IMR-90 (cell line): Measurements from ENCODE around the gene HYOU1. TPM values are rescaled to one million over a fixed set of nuclear protein-coding genes. Genes with fewer than 3 reads are reported as not detected.
A peak's percentile ranks its signal among the peaks of the same experiment; 100 is the strongest.

ENCODE experiments used
- ATAC-seq: fragments of 200-7000 bp; cut with Tn5 transposase; 2 replicates; pipeline ENCODE4 v1.9.1; 2020; ENCODE audit warnings: low read depth, mild to moderate bottlenecking, moderate library complexity
- BruUV-seq: library from RNA; stranded (reverse); fragments of 400-500 nt; replicated peaks from 2 replicates; lab custom pipeline; 2021; lab: Mats Ljungman, UMichigan
- CTCF ChIA-PET: fragments of 300-600 bp; formaldehyde crosslinking; extraction: SDS; loops from one replicate; lab custom pipeline; 2021; ENCODE audit warnings: antibody characterized with exemption; lab: Yijun Ruan, JAX
- POLR2A ChIA-PET: fragments of 300-600 bp; sonication (Branson Sonifier 250); formaldehyde crosslinking; loops from one replicate; lab custom pipeline; 2022; ENCODE audit warnings: antibody characterized with exemption; ENCODE audit not compliant: unreplicated experiment; lab: Charles Lee
- DNase-seq: peaks from one replicate; pipeline ENCODE4 v3.0.0; 2013
- H2AFZ ChIP-seq: replicated peaks from 2 replicates; pipeline ENCODE3; 2013; ENCODE audit warnings: low read length, mild to moderate bottlenecking; ENCODE audit not compliant: poor library complexity
- H2AK5ac ChIP-seq: 2 replicates; pipeline ENCODE4 v1.6.1; 2013; ENCODE audit warnings: low read depth, low read length, inconsistent platforms
- H2AK9ac ChIP-seq: replicated peaks from 2 replicates; pipeline ENCODE3; 2013; ENCODE audit warnings: mild to moderate bottlenecking, low read depth, low read length, moderate library complexity; ENCODE audit not compliant: poor library complexity
- H2BK120ac ChIP-seq: 2 replicates; pipeline ENCODE4 v1.6.1; 2013; ENCODE audit warnings: low read depth, low read length, inconsistent platforms
- H2BK15ac ChIP-seq: 3 replicates; pipeline ENCODE4 v1.6.1; 2013; ENCODE audit warnings: low read depth, low read length, inconsistent platforms
- H2BK20ac ChIP-seq: 2 replicates; pipeline ENCODE4 v1.6.1; 2013; ENCODE audit warnings: low read depth, mild to moderate bottlenecking, inconsistent platforms, low read length, moderate library complexity
- H2BK5ac ChIP-seq: 2 replicates; pipeline ENCODE4 v1.6.1; 2013; ENCODE audit warnings: mild to moderate bottlenecking, low read depth, low read length, inconsistent platforms; ENCODE audit not compliant: poor library complexity, severe bottlenecking
- H3K14ac ChIP-seq: replicated peaks from 2 replicates; pipeline ENCODE4 v1.6.1; 2013; ENCODE audit warnings: low read depth, low read length, inconsistent platforms
- H3K18ac ChIP-seq: 2 replicates; pipeline ENCODE4 v1.6.1; 2013; ENCODE audit warnings: low read depth, low read length, control low read depth
- H3K23ac ChIP-seq: 2 replicates; pipeline ENCODE4 v1.6.1; 2013; ENCODE audit warnings: low read depth, low read length, inconsistent platforms
- H3K27ac ChIP-seq: 2 replicates; pipeline ENCODE4 v1.5.1; 2013; ENCODE audit warnings: mild to moderate bottlenecking, control low read depth, low read length; ENCODE audit not compliant: insufficient read depth
- H3K27me3 ChIP-seq: 2 replicates; pipeline ENCODE4 v1.6.1; 2013; ENCODE audit warnings: low read length; ENCODE audit not compliant: control insufficient read depth, insufficient read depth
- H3K36me3 ChIP-seq: 2 replicates; pipeline ENCODE4 v1.6.1; 2013; ENCODE audit warnings: low read length, mixed read lengths; ENCODE audit not compliant: control insufficient read depth, insufficient read depth
- H3K4ac ChIP-seq: 2 replicates; pipeline ENCODE4 v1.6.1; 2013; ENCODE audit warnings: low read depth, low read length, inconsistent platforms
- H3K4me1 ChIP-seq: 2 replicates; pipeline ENCODE4 v1.6.1; 2013; ENCODE audit warnings: low read length, mixed read lengths; ENCODE audit not compliant: control insufficient read depth, insufficient read depth
- H3K4me2 ChIP-seq: 2 replicates; pipeline ENCODE4 v1.6.1; 2013; ENCODE audit warnings: low read depth, mild to moderate bottlenecking, control low read depth, low read length, moderate library complexity
- H3K4me3 ChIP-seq: 2 replicates; pipeline ENCODE4 v1.5.1; 2013; ENCODE audit warnings: low read depth, mild to moderate bottlenecking, control low read depth, low read length, moderate library complexity; ENCODE audit not compliant: insufficient read depth
- H3K56ac ChIP-seq: 2 replicates; pipeline ENCODE4 v1.6.1; 2013; ENCODE audit warnings: low read length, inconsistent platforms; ENCODE audit not compliant: insufficient read depth; ENCODE audit errors: extremely low read depth
- H3K79me1 ChIP-seq, 2 experiments: 2 replicates each; pipeline ENCODE4 v1.6.1; 2013; ENCODE audit warnings: low read length in 2 of 2, inconsistent platforms in 1 of 2, low read depth in 1 of 2
- H3K9ac ChIP-seq: 2 replicates; pipeline ENCODE4 v1.6.1; 2013; ENCODE audit warnings: low read depth, low read length, control low read depth
- H3K9me1 ChIP-seq: 2 replicates; pipeline ENCODE4 v1.6.1; 2013; ENCODE audit warnings: low read length, inconsistent platforms; ENCODE audit not compliant: insufficient read depth
- H3K9me3 ChIP-seq: 2 replicates; pipeline ENCODE4 v1.6.1; 2013; ENCODE audit warnings: low read length; ENCODE audit not compliant: control insufficient read depth, insufficient read depth
- H4K20me1 ChIP-seq: 2 replicates; pipeline ENCODE4 v1.6.1; 2013; ENCODE audit warnings: low read length, inconsistent platforms; ENCODE audit not compliant: insufficient read depth
- H4K5ac ChIP-seq: 2 replicates; pipeline ENCODE4 v1.6.1; 2013; ENCODE audit warnings: mild to moderate bottlenecking, low read depth, low read length, control low read depth
- H4K8ac ChIP-seq, 2 experiments: 2 replicates each; pipeline ENCODE4 v1.6.1; 2013; ENCODE audit warnings: low read depth in 2 of 2, low read length in 2 of 2, control low read depth in 1 of 2, inconsistent platforms in 1 of 2
- H4K91ac ChIP-seq: 2 replicates; pipeline ENCODE4 v1.6.1; 2013; ENCODE audit warnings: low read depth, low read length, inconsistent platforms; ENCODE audit not compliant: insufficient read depth
- CTCF ChIP-seq: conservative IDR thresholded peaks from 2 replicates; pipeline ENCODE4 v1.5.1; 2012; ENCODE audit warnings: mild to moderate bottlenecking, low read depth, low read length, improper control_type of control experiment
- MAFK ChIP-seq: IDR thresholded peaks from 2 replicates; pipeline ENCODE4 v1.6.1; 2012; ENCODE audit warnings: low read depth, low read length, improper control_type of control experiment
- MAZ ChIP-seq: IDR thresholded peaks from 2 replicates; pipeline ENCODE4 v1.6.1; 2012; ENCODE audit warnings: low read depth, mild to moderate bottlenecking, low read length, improper control_type of control experiment, moderate library complexity, borderline replicate concordance
- POLR2A ChIP-seq: IDR thresholded peaks from 2 replicates; pipeline ENCODE4 v1.6.1; 2012; ENCODE audit warnings: mild to moderate bottlenecking, low read depth, low read length
- RCOR1 ChIP-seq: IDR thresholded peaks from 2 replicates; pipeline ENCODE4 v1.6.1; 2012; ENCODE audit warnings: mild to moderate bottlenecking, low read length, improper control_type of control experiment; ENCODE audit not compliant: insufficient replicate concordance
- WGBS, 2 experiments: methylation state at CpG; one replicate each; pipeline versions ENCODE4 v1.1.5 to v1.1.7; 2013; ENCODE audit warnings: missing lambda C conversion rate in 2 of 2; ENCODE audit not compliant: insufficient read length in 1 of 2; ENCODE audit errors: extremely low coverage in 2 of 2; 5-methylcytosine and 5-hydroxymethylcytosine counted together
- dilution Hi-C: fragments of 300-500 bp; cut with HindIII; formaldehyde crosslinking; loops from one replicate; pipeline ENCODE4 v1.14.3; 2018; ENCODE audit warnings: low sequenced_read_pairs; ENCODE audit not compliant: unreplicated experiment
- in situ Hi-C: fragments of 300-500 bp; cut with MboI; formaldehyde crosslinking; loops from 3 replicates; pipeline ENCODE4 v1.14.3; 2019; ENCODE audit warnings: low sequenced_read_pairs, inconsistent platforms, mixed read lengths
- intact Hi-C: fragments of 100-400 bp; cut with micrococcal nuclease; formaldehyde crosslinking; loops from 2 replicates; pipeline ENCODE4 v1.10.0; 2022
- polyA plus RNA-seq, 3 experiments: library from polyadenylated mRNA; depleted of rRNA; stranded (reverse); fragments of >200 nt; gene quantifications; 2 replicates each; pipeline ENCODE4 v1.2.3, GENCODE V29; 2012; ENCODE audit warnings: low replicate concordance in 1 of 3
- total RNA-seq: library from RNA; depleted of rRNA; stranded (reverse); fragments of >200 nt; gene quantifications from 2 replicates; pipeline ENCODE4 v1.2.3, GENCODE V29; 2012

Gene HYOU1
- total and polyA plus RNA-seq, 2 of the 4 experiments (the other 2 are of a cell fraction), result 117 to 181 TPM

- no peak overlapping the region for H3K9ac ChIP-seq
- H3K56ac ChIP-seq, result no peak overlapping the region
- H4K8ac ChIP-seq, result no peak overlapping the region
- H3K4me2 ChIP-seq, result peak overlapping the region; percentile 76
- no peaks in the 10 kb centered on the region; the same call in 1 of the 2 replicates for H4K20me1 ChIP-seq
- H2BK5ac ChIP-seq, result no peak overlapping the region
- H3K27me3 ChIP-seq, result no peaks in the 10 kb centered on the region
- no peak overlapping the region for H4K91ac ChIP-seq
- no peak overlapping the region for H3K27ac ChIP-seq
- H3K18ac ChIP-seq, result no peak overlapping the region
- 33% methylated on average over 1 of the region's 10 CpGs; no CpG with 5 or more reads in 1 of the 2 experiments for WGBS, 2 experiments
- ATAC-seq, result no peak
- peak overlapping the region; percentile 15; the same call in 1 of the 2 replicates for H3K14ac ChIP-seq
- no peaks in the 10 kb centered on the region for H3K4me1 ChIP-seq
- no TSS peak for BruUV-seq
- in situ Hi-C loops, result no loop called here
- CTCF ChIA-PET, result no interaction called here
- H2BK15ac ChIP-seq, result no peak overlapping the region
- H2BK120ac ChIP-seq, result no peak overlapping the region
- H3K4me3 ChIP-seq, result no peak overlapping the region
- TF ChIP-seq RCOR1 (no peak), CTCF (no peak), MAZ (no peak), POLR2A (no peak), MAFK (no peak)
- no peaks in the 10 kb centered on the region; the same call in 1 of the 2 replicates for H3K9me1 ChIP-seq
- H3K23ac ChIP-seq, result peak overlapping the region; percentile 51; the same call in 1 of the 2 replicates
- dilution Hi-C loops, result no loop called here
- no peaks in the 10 kb centered on the region for H3K9me3 ChIP-seq
- no peak for DNase-seq
- no peak overlapping the region for H2BK20ac ChIP-seq
- intact Hi-C loops, result no loop called here
- peaks cover 12% of the 10 kb centered on the region for H3K36me3 ChIP-seq
- POLR2A ChIA-PET, result no interaction called here
- no peak overlapping the region; the same call in 1 of the 2 replicates for H3K4ac ChIP-seq
- H4K5ac ChIP-seq, result no peak overlapping the region
- H3K79me1 ChIP-seq, result peaks cover 6 to 26% of the 10 kb centered on the region in 2 experiments; a peak in 3 of 4 replicates
- H2AK9ac ChIP-seq, result peak overlapping the region; percentile 77
- H2AFZ ChIP-seq, result peak overlapping the region; percentile 53
- H2AK5ac ChIP-seq, result no peak overlapping the region
Observed at GRCh38 chr11:119029340-119030028, 27.5 kb downstream of the HYOU1 start.
